Fibroblast of skin of right quadriceps (primary cell): Measurements from ENCODE around the gene ZNF358.

Experiments used
- DNase-seq: peaks from one replicate; pipeline ENCODE4 v3.0.0-alpha.2; 2013

The ZNF358 gene

DNA sequence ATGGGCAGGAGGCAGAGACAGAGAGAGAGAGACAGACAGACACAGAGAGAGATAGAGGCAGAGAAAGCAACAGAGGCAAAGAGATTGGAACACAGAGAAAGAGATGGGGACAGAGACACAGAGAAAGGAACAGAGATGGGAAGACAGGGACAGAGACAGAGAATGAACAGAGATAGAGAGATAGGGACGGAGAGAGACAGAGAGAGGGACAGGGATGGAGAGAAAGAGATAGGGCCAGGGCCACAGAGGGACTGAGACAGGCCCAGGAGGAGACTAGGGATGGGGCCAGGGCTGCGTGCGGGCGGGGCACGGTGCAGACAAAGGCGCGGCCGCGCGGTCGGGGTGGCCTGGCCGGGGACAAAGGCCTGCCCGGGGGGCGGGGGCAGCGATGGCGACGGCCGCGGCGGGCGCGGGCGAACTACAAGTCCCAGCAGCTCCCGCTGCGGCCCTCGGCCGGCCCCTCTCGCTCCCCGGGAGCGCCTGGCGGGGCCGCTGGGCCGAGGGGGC, at the start of gene ZNF358:
Gene ZNF358, plus strand, starts transcription at position 459 of the 507 bp plus-strand sequence. CDS start 3,140 bp downstream, outside the sequence.
- DNase-seq = peak; percentile 68

DNA sequence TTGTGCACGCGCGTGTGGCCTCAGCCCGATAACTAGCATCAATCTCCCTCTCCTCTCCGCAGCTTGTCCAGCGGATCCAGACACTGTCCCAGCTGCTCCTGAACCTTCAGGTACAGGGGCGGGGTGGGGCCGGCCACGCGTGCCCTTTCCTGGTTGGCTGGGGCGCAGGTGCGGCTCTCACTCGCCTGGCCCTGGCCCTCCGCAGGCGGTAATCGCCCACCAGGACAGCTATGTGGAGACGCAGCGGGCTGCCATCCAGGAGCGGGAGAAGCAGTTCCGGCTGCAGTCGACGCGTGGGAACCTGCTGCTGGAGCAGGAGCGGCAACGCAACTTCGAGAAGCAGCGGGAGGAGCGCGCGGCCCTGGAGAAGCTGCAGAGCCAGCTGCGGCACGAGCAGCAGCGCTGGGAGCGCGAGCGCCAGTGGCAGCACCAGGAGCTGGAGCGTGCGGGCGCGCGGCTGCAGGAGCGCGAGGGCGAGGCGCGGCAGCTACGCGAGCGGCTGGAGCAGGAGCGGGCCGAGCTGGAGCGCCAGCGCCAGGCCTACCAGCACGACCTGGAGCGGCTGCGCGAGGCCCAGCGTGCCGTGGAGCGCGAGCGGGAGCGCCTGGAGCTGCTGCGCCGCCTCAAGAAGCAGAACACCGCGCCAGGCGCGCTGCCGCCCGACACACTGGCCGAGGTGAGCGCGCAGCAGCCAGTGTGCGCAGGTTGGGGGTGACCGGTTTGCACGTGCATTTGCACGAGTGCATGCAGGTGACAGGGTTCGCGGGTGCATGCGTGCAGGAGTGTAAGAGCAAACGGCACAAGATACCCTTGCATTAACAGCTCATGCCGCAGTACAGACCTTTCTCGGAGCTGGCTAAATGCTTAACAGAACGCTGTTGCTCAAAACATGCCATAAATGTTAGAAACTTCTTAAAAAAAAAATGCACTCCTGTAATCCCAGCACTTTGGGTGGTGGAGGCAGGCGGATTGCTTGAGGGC, 48.6 kb upstream of the ZNF358 start:
- DNase-seq = no peak

DNA sequence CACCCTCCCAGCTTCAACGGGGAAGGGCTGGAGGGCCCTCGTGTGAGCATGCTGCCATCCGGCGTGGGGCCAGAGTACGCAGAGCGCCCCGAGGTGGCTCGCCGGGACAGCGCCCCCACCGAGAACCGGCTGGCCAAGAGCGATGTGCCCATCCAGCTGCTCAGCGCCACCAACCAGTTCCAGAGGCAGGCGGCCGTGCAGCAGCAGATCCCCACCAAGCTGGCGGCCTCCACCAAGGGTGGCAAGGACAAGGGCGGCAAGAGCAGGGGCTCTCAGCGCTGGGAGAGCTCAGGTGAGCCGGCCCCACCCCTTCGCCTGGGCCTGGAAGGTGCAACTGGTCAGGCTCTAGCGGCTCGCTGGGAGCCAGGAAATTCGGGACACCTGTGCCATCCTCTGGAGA, 47.1 kb upstream of the ZNF358 start:
- no peak for DNase-seq

DNA sequence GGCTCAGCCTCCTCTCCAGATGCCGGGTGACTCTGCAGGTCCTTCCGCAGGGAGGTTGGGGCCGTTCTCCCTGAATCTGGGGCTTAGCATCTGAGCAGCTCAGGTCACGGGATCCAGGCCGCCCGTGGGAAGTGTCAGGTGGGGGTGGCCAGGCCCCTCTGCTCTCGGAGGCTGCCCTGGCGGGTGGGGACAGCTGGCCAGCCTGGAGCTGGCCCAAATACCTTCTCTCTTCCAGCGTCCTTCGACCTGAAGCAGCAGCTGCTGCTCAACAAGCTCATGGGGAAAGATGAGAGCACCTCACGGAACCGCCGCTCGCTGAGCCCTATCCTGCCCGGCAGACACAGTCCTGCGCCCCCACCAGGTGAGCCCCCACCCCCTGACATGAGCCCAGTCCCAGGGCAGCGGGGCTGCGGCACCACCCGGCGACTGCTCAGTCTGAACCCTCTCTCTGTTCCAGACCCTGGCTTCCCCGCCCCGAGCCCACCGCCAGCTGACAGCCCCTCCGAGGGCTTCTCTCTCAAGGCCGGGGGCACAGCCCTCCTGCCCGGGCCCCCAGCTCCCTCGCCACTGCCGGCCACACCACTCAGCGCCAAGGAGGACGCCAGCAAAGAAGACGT, 46.1 kb upstream of the ZNF358 start:
- DNase-seq = no peak

DNA sequence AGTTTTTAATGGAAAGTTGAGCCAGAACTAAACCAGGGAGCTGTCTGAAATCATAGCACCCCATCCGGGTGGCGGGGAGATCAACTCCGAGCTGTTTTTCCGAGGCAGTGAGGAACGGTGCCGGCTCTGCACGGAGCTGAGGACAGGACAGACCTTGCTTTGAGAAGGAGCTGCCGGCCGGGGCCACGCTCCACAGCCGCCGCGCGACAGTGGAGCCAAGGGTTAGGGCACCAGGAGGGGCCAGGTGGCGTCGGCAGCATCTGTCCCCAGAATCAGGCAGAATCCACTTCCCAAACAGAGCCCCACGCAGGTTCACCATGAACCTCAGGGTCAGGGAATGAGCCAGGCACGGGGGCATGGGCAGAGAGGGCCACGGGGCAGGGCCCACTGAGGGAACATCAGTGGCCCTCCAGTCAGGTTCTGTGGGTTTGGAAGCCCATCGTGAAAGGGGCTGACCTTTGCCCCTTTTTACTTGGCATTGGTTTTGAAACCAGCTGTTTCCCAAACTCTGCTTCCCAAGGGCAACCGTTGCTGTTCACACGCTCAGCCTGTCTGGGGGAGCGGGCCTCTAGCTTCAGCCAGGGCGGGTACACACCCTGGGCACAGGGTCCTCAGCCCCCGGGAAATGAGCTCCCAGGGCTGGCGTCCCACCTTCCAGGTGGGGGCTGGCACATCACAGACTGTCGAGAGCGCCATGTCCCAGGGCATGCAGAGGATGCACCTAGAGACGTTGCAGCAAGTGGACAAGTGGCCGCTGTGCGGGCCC, 45.2 kb upstream of the ZNF358 start:
- DNase-seq = no peak

DNA sequence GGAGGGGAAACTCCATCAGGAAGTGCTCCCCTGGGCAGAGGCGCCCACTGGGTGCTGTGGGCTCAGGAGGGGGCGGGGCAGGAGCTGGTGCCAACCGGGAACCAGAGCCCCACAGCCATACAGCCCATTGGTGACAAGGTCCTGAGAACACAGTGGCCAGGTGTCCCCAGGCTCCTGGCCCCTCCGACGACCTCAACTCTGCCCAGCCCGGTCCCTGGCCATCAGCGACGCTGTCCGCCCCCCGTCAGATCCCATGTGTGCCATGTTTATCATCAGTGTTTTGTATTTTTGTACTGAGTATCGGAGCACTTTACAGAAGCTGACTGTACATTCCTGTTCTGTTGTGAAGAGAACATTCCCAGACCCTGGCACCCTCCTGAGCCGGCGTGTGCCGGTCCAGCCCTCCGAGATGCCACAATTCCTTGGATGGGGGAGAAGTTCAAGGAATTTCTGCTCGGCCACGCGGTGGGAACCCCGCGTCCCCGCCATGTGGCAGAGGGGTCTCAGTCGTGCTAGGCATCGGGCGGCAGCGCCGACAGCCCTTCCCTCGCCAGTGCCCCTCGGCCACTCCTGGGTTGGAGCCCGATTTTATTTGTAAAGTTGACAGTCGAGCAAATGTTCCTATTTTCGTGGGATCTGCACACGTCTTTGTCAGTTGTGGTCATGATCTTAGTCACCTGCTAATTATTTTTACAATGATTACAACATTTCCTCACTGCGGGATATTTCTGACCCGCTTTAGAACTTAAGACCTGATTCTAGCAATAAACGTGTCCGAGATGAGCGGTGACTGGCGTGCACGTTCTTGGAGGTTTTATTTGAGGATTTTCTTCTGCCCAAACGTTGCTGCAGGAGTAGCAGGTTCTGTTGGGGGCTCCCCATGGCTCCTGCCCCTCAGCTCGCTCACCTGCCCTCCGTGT, 43.9 kb upstream of the ZNF358 start:
- no peak for DNase-seq

DNA sequence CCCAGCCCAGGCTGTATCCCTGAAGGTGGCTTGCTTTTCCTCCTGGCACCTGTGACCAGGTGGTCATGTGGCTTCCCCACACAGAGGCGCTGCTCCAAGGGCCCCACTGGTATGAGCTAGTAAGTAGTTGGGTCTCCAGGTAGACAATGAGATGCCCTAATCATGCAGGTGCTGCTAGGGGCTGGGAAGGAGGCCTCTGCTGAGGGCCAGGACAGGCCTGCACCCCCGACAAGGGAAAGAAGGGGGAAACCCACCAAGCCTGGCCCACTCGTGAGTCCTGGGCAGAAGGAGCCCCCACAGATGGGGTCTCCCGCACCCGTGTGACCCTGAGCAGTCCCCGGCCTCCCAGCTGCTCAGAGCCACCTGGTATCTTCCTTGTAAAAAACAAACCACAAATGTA, 40.2 kb upstream of the ZNF358 start:
- DNase-seq = no peak

DNA sequence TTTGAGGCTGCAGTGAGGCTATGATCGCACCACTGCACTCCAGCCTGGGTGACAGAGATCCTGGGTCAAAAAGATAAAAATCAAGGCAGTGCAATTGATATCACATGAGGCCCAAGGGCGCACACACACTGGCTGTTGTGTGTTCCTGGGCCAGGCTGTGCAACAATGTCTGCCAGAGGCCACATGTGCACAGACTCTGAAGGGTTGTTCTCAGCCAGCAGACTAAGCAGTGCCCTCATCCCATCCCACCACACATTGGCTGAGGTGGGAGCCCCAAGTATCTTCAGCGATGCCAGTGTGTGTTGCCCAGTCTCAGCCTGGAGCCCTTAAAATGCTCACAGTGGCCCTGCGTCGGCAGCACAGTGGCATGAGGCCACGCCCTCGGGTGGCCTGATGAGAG, 39.7 kb upstream of the ZNF358 start:
- no peak for DNase-seq

DNA sequence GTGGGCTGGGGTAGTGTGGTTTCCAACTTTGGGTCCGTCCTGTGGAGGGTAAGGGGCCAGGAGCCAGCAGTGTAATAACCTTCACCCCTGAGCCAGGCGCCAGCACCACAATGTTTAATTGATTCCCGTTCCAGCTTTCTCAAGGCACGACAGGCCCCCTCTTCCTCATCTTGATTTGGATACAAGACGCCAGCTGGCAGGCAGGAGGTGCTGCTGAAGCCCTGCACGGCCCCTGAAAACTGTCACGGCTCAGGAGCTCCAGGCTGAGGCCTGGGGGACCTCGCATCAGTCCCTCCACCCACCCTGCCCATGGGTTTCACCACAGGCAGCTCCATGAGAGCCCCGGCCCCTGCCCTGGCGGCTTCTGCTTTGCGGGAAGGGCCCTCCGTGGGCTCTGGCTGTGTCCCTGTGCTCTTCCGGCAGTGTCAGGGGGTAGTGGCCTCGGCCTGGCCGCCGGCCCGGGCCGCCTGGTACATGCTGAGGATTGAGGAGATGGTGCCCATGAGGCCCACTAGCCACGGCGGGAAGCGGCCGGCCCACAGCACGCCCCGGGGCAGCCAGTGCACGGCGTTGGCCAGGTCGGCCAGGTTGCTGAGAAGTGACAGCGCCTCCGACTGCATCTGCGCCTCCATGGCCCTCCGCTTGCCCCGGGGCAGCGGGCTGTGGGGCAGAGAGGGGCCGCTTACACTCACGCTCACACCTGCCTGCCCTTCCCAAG, 39.0 kb upstream of the ZNF358 start:
- DNase-seq = no peak

DNA sequence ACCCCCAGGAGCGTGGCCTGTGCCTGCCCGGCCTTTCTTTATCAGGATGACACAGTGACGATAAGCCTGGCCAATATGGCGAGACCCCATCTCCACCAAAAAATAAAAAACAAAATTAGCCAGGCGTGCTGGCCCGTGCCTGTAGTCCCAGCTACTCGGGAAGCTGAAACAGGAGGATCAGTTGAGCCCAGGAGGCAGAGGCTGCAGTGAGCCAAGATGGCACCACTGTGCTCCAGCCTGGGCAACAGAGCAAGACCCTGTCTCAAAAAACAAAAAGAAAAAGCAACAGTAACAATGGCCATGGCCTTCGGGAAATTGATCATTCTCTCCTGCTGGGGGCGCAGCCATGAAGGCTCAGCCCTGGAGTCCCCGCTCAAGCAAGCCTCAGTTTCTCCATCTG, 38.1 kb upstream of the ZNF358 start:
- no peak for DNase-seq

DNA sequence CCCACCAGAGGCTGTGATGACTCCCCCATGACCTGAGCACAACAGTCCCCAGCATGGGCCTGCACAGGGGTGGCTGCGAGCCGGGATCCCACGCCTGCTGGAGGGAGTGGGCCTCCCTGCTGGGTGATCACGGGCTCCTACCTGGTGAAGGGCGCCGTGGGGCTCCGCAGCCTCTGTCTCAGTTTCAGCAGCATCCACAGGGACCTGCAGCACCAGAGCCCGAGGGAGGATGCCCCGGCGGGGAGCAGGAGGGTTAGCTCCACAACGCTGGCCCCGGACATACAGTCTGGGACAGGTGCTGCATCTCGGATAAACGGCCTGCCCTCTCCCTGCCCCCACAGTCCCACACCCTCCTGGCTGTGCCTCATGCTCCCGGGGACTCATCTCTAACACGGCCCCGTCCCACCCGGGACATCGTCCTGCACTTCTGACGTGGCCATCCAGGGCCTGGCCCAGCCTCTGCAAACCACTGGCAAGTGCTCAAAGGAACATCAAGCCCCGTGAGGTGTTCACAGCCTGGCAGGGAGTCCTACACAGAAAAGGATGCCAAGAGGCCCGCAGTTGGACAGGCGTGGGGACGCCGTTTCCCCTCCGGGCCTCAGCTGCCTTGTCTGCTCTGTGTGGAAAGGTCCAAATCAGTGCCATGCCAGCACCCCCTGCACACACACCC, 37.6 kb upstream of the ZNF358 start:
- DNase-seq = no peak

DNA sequence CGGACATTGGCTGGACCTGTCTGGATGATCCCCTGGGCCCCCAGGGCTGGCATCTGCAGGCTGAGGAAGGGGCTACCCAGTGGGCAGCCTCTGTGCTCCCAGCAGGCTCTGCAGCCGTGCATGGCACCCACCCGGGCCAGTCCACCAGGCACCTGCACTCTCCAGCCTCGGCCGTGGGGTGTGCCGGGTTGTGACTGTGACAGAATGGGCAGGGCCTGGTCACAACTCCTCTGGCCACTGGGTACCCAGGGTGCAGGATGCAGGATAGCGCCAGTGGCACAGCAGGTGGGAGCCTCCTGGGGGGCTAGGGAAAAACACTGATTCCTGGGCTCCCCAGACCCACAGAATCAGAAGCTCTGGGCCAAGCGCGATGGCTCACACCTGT, 37.1 kb upstream of the ZNF358 start:
- DNase-seq = no peak

DNA sequence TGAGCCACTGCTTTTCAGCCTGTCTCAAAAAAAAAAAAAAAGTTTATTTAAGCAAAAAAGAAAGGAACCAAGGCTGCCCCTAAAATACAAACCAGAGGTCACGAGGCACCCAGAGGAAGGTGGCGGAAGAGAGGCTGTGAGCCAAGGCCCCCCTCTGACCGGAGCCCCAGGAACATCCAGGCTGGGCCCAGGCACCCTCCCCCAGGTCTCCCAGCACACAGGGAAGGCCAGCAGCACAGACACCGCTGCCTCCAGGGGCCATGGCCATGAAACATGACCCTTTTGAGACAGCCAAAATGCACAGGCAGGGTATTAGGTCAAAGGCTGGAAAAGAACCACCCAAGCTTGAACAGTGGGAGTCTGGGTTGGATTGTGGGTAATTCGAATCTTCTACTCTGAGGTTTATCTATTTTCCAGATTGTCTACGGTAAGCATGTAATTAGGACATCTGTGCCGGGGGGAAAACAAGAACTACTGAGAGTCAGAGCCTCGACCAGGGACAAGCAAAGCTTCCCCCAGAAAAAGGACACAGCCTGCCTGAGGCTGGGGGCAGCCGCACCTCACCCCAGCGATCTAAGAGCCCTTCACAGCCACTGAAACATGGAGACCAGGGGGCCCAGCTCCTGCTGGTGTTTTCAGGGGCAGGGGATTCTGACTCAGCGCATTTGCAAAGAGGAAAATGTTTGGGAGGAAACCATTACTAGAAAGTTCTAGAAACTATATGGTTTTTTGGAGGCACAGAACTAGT, 35.5 kb upstream of the ZNF358 start:
- DNase-seq = no peak

DNA sequence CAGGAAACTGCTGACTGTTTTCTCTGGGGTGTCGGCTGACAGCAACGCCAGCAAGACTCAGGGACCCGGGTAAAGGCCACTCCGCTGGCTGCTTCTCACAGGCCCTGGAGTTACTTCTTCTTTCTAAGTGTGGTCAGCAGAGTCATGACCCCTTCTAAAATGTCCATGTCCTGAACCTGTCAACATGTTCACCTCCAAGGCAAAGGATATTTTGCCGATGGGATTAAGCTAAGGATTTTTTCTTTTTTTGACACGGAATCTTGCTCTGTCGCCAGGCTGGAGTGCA, 35.0 kb upstream of the ZNF358 start:
- DNase-seq = no peak

DNA sequence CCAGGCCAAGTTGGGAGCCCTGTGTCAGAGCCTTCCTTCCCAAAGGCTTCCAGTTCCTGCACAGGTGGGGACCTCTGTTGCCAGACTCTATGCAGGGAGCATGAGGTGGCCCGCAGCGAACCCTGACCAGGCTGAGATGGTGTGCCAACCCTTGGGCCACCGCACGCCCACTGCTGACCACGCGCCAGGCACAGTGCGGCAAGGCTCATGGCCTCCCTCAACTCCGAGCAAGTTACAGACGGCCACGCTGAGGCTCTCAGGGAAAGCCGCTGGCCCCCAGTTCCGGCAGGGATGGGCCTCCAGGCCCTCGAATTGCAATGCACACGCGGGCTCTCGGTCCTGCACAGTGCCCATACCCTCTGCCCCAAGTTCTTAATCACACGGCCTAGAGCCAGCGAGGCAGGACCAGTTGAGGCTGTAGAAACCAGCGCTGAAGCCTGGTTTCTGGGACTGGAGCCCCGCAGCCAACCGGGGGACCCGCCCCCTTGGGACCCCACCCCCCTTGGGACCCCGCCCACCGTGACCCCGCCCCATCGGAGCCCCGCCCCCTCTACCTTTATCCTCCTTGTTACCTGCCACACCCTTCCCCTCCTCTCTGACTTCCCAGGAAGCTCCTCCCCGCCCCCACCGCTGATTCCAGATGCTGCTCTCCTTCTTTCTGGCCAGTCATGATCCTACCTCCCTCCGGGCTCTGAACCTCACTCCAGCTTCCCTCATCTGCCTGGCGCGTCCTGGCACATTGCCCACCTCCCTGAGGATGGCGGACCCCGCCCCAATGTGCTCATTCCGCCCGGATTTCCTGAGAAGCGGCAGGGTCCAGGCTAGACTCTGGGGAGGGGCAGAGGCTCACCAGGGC, 33.1 kb upstream of the ZNF358 start:
- DNase-seq = no peak

DNA sequence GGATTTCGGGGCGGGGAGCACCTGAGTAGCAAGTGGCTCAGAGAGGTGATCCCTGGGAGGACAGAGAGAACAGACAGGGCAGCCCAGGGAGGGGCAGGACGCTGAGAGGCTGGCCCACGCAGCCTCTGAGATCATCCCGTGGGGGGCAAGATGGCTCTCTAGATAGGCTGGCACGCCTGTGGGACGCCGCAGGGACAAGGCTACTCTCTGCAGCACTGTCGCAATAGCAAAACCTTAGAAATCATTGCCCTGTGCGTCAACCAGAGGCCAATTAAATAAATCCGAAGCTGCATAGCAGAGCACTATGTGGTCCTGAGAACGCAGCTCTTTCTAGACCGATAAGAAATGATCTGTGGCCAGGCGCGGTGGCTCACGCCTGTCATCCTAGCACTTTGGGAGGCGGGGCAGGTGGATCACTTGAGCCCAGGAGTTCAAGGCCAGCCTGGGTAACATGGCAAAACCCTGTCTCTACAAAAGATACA, 32.1 kb upstream of the ZNF358 start:
- no peak for DNase-seq

DNA sequence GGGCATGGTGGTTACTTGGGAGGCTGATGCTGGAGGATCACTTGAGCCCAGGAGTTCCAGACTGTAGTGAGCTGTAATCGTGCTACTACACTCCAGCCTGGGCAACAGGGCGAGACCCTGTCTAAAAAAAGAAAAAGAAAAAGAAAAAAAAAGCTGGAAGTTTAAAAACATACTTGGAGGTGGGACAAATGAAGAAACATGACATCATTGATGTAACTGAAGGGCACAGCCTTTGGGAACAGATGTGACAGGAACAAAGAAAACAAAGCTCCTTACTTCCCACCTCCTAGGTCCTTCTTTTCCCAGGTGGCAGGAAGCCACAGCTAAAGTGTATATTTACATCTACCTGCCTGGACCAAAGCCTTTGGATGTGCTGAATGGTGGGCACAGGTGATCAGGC, 29.0 kb upstream of the ZNF358 start:
- DNase-seq = no peak

DNA sequence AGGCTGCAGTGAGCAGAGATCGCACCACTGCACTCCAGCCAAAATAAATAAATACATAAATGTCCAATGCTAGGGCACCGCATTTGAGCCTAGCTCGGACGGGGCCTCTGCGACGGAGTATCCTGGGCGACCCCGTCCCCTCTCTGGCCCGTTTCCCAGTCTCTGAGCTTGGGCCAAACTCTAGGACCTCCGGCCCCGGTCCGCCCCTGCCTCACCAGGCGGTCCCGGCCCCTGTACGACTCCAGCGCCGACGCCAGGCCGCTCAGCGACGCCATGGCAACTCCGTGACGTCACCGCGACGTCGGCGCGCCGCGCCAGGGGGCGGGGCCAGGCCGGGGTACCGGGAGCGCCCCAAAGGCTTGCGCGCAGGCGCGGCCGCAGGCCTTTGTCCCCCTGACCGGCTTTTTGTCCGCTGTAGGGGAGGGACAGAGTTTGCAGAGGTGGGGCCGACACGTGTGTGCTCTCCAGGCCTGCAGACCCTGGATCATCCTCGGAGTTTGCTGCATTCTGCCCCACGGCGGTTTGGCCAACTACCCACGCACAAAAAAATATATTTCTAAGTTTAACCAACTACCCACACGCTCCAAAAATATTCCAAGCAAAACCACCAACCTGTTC, 27.1 kb upstream of the ZNF358 start, which contains the start of gene PEX11G:
Gene PEX11G, minus strand, starts transcription at position 300 of the 618 bp plus-strand sequence. Its CDS starts 25 bp downstream, at position 275.
- peak; percentile 85 for DNase-seq

DNA sequence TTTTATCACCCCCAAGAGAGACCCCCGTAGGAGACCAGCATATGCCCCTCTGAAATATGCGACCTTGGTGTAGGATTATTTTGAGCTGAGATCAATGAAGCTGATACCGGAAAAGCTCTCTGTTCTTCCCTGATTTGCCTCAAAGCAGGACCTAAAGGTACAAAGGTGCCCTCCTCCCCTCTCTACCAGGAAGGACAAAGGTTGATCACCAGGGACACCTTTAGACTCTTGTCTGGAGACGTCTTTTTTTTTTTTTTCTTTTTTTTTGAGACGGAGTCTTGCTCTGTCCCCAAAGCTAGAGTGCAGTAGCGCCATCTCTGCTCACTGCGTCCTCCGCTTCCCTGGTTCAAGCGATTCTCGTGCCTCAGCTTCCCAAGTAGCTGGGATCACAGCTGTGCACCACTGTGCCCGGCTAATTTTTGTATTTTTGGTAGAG, 26.3 kb upstream of the ZNF358 start:
- DNase-seq = no peak
